ENCODE measurements around the gene ERVFRD-1. TPM values are rescaled to one million over a fixed set of nuclear protein-coding genes. Genes with fewer than 3 reads are reported as not detected.

ERVFRD-1 gene
- total and polyA plus RNA-seq, 2 of the 13 experiments (the other 11 are each of a cell fraction or from before 2014, with no cell fraction given) = not detected

GRCh38 chr6:11066505-11067347 is 44.8 kb downstream of the ERVFRD-1 start:
- WGBS (ENCODE audit: low lambda C conversion rate) = 4% methylated on average over 6 of the region's 6 CpGs
- Histone ChIP-seq H3K4me1 (ENCODE audit: insufficient read depth, low read length) (peaks cover 47% of the 10 kb centered on the region), H3K79me2 (ENCODE audit: insufficient read depth, low read length) (no peaks in the 10 kb centered on the region), H3K4me2 (ENCODE audit: low read depth, low read length) (peak overlapping the region; percentile 93), H2AFZ (ENCODE audit: low read length) (no peak overlapping the region), H3K9ac (ENCODE audit: insufficient read depth, low read depth, low read length) (peak overlapping the region; percentile 48), H3K27ac (ENCODE audit: extremely low read length, insufficient read depth, low read length) (peak overlapping the region; percentile 74), H3K36me3 (replicated peaks in 1 of 2; ENCODE audit: control insufficient read depth in 1 of 2, insufficient read depth in 2 of 2, low read length in 2 of 2) (no peaks in the 10 kb centered on the region), H3K9me3 (ENCODE audit: low read length) (no peaks in the 10 kb centered on the region), H4K20me1 (ENCODE audit: insufficient read depth, low read length) (no peaks in the 10 kb centered on the region), H3K27me3 (ENCODE audit: control insufficient read depth in 1 of 2, insufficient read depth in 2 of 2, low read length in 2 of 2) (no peaks in the 10 kb centered on the region), H3K4me3 (replicated peaks in 1 of 3; ENCODE audit: insufficient read depth in 1 of 3, low read depth in 2 of 3, low read length in 3 of 3) (peak overlapping the region; percentile 21 to 51 (median 22); a peak in 4 of 6 replicates)
- ATAC-seq = peak; percentile 93
- intact Hi-C loops (cut with micrococcal nuclease; ENCODE audit: unreplicated experiment) = loop anchor here (1.0 kb wide), 4 partner anchors 22 to 344 kb away; partner anchors contain the start of gene ELOVL2
- peak; percentile 95 for DNase-seq (ENCODE audit: low spot score)
- ChIA-PET CTCF (ENCODE audit: low intra/inter-chr PET ratio, low total read pairs) (interaction anchor here (0.8 to 4.2 kb wide), 4 partner anchors 22 to 115 kb away, joined by 3 to 130 read pairs (median 22); partner anchors contain the start of gene ELOVL2), POLR2A (interaction anchor here (0.6 to 2.3 kb wide), 10 partner anchors 8 to 115 kb away, joined by 3 to 18 read pairs (median 4); partner anchors contain the start of gene SMIM13)
- in situ Hi-C loops (cut with HindIII; ENCODE audit: extremely low pct_ligation_motif_present, low pct_unique_long_range_greater_than_20kb) = loop anchor here (5.0 to 25.0 kb wide), 2 partner anchors 114 to 579 kb away; no protein-coding TSS in a partner anchor
- FAIRE-seq = peak; percentile 72
- no TSS peak for BruUV-seq (replicated peaks)
- TF ChIP-seq PHF21A (CRISPR knock-in tag; IDR thresholded peaks at IDR 0.05) (peak; percentile 92), ZNF343 (CRISPR knock-in tag; IDR thresholded peaks at IDR 0.05) (no peak), SKI (IDR thresholded peaks at IDR 0.05; ENCODE audit: partially characterized antibody) (peak; percentile 76), CHD4 (IDR thresholded peaks at IDR 0.05; ENCODE audit: borderline replicate concordance, low read length) (peak; percentile 86; the same call in 1 of the 2 replicates), ZNF75D (CRISPR knock-in tag; IDR thresholded peaks at IDR 0.05; ENCODE audit: borderline replicate concordance) (no peak), ASH2L (IDR thresholded peaks at IDR 0.05; ENCODE audit: insufficient read length, low read depth, low read length) (peak; percentile 90), U2AF1 (optimal IDR thresholded peaks at IDR 0.05; ENCODE audit: low read depth, low read length) (no peak), SOX5 (CRISPR knock-in tag; IDR thresholded peaks at IDR 0.05; ENCODE audit: borderline replicate concordance) (peak; percentile 37; the same call in 1 of the 2 replicates), ZNF569 (CRISPR knock-in tag; IDR thresholded peaks at IDR 0.05; ENCODE audit: borderline replicate concordance) (no peak), ZFYVE20 (CRISPR knock-in tag; IDR thresholded peaks at IDR 0.05; ENCODE audit: borderline replicate concordance, low read depth) (no peak), PHB2 (IDR thresholded peaks at IDR 0.05; ENCODE audit: partially characterized antibody) (no peak), ZNF605 (CRISPR knock-in tag; IDR thresholded peaks at IDR 0.05) (no peak), ZXDC (CRISPR knock-in tag; IDR thresholded peaks at IDR 0.05) (no peak), KLF15 (CRISPR knock-in tag; IDR thresholded peaks at IDR 0.05; ENCODE audit: borderline replicate concordance) (no peak), ZNF263 (CRISPR knock-in tag; IDR thresholded peaks at IDR 0.05) (no peak), ZBTB20 (CRISPR knock-in tag; IDR thresholded peaks at IDR 0.05; ENCODE audit: borderline replicate concordance, low read depth) (no peak; the same call in 1 of the 2 replicates), RARA (CRISPR knock-in tag; IDR thresholded peaks at IDR 0.05) (peak; percentile 81), ZFP1 (CRISPR knock-in tag; IDR thresholded peaks at IDR 0.05) (no peak), ONECUT2 (CRISPR knock-in tag; IDR thresholded peaks at IDR 0.05) (peak; percentile 68; the same call in 1 of the 2 replicates), CREB3 (CRISPR knock-in tag; IDR thresholded peaks at IDR 0.05) (no peak)

All from HepG2 (cell line).